HG02870 (cell line): Measurements from ENCODE around the gene TFIP11.

ENCODE experiments used
- ATAC-seq: cut with Tn5 transposase; IDR thresholded peaks from one replicate; pipeline ENCODE4 v1.9.1; 2021; ENCODE audit warnings: mild to moderate bottlenecking, moderate library complexity; ENCODE audit not compliant: unreplicated experiment

The TFIP11 gene

DNA sequence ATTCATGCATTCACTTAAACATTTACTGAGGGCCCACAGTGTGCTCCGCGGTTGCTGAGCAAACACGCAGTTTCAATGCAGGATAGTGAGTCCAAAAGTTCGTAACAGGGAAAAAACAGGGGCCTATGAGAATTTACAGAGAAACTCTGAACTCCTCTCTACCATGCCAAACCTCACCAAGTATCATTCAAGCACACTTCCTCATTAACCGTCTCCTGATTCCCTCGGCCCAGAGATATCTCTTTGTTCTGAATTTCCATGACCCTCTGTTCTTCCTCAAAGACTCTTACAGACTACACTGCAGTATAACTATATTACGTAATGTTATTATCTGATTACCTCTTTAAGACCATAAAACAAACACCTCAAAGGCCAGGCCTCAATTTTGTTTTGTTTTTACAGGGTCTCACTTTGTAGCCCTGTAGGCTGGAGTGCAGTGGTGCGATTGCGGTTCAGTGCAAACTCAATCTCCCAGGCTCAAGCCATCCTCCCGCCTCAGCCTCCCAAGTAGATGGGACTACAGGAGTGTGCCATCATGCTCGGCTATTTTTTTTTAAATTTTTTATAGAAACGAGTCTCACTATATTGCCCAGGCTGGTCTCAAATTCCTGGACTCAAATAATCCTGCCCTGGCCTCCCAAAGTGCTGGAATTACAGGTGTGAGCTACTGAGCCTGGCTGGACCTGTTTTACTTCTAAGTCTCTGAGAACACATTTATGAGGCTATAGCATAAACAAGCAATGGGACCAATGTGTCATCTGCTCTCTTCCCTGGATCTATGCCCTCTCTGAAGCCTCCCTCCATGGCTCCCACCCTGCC, 32.3 kb downstream of the TFIP11 start:
- ATAC-seq = no peak

- ATAC-seq = no peak
Observed at GRCh38 chr22:26479043-26479791, 33.1 kb downstream of the TFIP11 start.

DNA sequence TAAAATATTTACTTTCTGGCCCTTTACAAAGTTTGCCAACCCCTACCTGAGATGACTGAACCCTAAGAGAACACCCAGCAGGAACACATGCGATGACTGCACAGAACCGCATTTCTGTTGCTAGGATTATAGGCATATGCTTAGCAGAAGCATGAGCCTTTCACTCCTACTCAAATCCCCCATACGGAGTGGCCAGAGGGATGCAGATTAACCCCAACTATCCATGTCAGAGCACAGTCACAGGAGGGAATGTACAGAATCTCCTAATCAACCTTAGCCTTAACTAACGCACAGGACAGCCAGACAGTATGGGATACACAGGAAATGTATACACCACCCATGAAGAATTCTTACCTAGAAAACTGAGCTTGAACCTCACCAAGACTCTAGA, 34.9 kb downstream of the TFIP11 start:
- no peak for ATAC-seq

DNA sequence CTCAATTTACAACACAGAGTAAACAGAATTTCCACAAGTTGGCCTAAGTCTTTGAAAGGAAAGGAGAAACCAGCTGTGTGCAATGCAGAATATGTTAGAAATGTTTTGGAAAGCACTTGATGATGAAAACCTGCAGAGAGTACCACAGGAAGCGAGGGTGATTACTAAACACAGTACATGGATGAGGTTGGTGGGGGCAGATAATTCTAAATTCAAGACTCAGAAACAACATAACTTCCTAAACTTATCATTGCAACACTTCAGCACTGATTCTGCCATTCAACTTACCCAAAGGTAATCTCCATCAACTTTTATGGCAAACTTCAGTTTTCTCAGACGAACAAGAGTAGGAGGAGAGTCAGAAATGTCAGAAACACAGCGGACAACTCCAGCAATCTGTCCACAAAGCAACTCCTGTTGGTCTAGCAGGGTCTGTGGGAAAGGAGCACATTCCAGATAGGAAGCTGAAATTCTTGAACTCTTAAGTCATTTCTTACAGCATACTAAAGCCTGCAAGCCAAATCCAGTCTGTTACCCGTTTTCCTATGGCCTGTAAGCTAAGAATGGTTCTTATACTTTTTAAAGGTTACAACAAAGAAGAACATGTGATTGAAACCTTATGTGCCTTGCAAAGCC, 35.5 kb downstream of the TFIP11 start:
- ATAC-seq = no peak

DNA sequence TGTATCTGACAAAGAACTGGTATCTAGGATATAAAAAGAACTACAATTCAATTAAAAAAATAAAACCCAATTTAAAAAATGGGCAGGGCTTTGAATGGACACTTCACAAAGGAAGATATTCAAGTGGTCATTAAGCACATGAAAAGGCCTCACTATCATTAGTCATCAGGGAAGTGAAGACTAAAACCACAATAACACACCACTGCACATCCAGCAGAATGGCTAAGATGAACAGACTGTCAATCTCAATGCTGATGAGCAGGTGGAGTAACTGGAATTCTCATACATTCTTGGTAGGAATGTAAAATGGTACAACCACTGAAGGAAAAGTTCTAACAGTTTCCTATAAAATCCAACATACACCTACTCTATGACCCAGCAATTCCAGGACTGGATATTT, 37.6 kb downstream of the TFIP11 start:
- ATAC-seq = no peak

DNA sequence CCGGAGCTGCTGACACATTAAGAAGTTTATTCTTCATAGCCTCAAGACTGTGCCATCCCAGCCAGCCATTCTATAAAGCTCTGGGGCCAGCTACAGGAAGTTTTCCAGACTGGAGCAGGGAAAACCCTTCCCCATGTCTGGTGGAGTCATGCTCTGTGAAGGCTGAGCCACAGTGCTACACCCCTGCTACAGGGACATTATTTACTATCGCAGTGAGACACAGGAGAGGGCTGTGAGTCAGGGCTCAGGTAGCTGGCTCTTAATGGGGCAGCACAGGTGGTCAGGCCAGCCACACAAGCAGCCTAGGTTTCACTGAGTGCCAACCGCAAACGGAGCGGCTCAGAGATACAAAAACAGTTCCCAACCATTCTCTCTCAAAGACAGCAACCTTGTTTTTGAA, 40.8 kb downstream of the TFIP11 start:
- ATAC-seq = no peak

DNA sequence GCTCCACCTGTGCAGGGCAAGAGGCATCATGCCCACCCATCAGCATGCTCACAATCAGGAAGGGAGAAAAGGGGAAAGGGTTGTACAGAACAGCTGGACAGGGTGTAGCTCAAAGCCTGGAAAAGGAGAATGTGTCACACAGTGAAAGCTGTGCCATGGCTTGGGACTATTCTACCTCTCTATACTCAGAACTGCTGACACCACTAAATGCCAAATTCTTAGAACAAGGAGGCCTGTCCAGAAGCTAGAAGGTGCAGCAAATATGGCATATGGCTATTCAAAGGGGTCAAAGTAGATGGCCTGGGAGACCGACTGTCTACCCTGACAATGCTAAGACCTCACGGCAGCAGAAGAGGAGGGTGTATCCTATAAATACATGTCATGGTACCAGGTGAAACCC, 41.5 kb downstream of the TFIP11 start:
- ATAC-seq = no peak

DNA sequence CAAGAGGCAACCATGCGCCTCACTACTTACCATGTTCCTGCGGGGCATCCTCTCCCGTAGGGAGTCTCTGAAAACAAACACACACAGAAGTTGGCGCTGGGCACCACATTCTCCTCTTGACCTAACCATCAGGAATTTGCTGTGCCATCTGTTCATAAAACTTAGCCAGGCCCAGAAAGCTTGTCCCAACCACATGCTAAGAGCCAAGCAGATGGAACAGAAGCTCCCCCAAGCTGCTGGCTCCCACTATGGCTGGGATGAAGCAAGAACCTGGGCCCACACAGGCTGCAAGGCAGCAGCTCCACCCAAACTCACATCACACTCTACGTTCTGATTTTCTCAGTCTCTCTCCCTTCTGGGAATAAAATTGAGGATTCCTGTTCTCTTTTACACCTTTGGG, 46.1 kb downstream of the TFIP11 start:
- no peak for ATAC-seq

DNA sequence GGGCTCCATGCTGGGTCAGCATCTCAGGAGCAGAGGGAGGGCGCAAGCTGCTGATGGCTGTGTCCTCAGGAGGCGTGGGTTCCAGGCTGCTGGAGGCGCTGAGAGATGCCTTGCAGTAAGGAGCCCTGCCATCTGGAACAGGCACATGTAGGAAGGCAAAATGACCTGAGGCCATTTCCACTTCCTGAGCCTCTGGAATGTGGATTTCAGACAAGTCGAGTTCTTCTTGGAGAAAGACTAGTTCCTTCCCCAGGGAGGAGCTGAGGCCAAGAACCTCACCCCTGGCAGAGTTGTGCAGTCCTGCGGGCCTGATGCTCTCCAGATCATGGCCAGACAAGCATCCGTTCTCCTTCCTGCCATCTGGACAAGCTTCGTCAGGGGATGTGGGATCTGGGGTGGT, 48.0 kb downstream of the TFIP11 start:
- ATAC-seq = no peak

- ATAC-seq = no peak
Observed at GRCh38 chr22:26463688-26464087, 48.6 kb downstream of the TFIP11 start.

DNA sequence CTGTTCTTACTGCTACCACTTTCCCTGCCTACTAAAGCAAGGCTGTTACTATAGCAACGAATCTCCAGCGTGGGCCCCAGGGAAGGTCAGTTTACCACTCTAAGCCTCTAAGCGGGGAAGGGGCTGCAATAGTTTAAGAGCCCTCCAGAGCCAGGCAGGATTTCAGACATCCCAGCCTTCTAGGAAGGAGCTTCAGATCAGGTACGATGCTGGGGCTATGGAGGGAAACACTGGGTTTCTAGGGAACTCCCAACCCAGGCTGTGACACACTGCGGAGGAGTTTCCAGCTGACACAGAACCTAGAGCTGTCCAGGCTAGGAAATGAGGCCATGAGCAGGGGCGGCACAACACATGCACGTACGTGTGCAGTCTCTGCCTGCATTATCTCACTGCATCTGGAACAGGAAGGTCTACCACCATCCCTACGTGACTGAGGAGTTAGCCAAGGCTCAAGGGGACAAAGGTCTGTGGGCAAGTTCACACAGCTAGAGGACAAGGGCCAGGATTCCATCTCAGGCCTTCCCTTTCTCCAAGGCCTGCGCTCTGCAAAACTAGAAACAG, 49.1 kb downstream of the TFIP11 start:
- no peak for ATAC-seq

DNA sequence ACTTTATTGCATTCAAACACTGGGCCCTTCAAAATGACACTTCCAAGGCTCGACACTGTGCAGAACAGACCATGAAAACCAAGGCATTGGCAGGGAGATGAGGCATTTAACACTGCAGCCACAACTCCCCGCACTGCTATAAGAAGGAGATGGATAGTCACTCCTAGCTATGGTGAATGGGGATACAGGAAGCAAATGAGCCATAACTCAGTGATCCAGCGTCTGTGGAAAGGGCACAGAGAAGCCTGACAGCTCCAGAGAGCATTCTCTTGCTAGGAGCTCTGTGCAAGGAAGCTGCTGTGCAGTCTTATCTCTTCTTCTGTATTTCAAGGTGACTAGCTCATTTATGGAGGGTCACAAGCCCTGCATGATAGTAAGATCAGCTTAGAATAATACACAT, 49.6 kb downstream of the TFIP11 start:
- no peak for ATAC-seq

DNA sequence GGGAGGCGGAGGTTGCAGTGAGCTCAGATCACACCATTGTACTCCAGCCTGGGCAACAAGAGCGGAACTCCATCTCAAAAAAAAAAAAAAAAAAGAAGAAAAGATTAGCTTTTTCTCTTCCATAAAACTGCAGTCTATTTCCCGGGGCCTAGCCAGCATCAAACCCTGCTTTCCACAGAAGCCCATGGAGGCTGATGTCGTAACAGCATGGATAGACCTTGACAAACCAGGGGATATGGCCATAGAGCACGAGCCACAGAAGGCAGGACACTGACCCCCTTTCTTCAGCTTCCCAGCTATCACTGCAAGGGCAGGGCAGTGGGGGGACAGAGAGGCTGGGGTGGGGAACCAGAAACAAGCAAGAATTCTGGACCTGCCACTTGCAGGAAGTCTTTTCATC, 50.2 kb downstream of the TFIP11 start:
- no peak for ATAC-seq

- ATAC-seq = no peak
Observed at GRCh38 chr22:26461188-26461810, 51.0 kb downstream of the TFIP11 start.

GRCh38 chr22:26460202-26460601, 52.1 kb downstream of the TFIP11 start:
- ATAC-seq = no peak

DNA sequence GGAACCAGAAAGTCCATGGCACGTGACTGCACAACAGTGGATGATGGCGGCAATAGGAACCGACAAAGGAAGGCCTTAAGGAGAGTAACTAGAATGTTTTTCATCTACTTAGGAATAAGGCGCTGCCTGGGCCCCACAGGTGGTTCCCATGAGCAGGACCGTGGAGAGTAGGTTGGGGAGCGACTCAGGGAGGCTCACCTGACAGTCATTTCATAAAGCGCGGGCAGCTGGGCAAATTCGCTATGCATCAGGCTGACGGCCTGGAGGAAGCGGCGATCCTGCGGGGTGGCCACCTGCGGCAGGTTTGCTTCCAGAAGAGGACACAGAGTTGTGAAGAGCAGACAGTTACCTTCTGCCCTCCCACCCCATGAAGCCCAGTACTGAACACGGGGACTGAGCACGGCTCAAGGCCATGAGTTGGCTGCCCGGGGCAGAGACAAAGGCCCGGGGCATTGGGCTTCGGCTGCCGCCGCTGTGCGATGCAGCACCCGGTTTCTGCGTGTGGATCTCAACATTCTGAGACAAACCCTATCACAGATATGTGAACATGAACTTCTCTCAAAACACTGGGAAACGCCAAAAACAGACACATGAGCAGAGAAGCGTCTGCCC, 54.5 kb downstream of the TFIP11 start:
- ATAC-seq = no peak

DNA sequence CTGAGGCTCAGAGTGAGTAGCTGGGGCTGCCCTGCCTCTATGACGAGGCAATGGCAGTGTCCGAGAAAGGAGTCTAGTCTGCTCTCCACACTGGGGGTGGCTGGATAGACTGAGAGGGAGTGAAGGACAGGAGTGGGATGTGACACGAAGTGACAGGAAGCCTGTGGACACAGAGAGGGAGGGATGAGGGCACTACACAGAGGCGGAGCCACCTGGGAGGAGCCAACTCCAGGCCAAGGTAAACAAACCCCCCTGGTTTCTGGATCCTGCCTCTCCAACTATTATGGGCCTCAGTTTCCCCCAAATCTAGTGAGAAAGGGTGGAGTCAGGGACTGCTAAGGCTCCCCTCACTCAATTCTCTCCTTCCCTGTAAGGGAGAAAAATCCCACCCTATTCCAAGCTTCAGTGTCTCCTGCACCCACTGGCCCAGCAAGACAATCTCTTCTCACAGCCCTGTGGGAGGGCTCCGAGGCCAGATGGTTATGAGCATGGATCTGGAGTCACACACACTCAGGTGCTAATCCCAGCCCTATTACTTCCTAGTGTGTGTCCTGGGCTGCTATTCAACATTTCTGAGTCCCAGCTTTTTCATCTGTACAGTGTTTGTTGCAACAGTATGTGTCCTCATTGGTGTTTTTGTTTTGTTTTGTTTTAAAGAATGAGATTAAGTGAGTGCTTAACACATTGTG, 58.3 kb downstream of the TFIP11 start:
- ATAC-seq = no peak

DNA sequence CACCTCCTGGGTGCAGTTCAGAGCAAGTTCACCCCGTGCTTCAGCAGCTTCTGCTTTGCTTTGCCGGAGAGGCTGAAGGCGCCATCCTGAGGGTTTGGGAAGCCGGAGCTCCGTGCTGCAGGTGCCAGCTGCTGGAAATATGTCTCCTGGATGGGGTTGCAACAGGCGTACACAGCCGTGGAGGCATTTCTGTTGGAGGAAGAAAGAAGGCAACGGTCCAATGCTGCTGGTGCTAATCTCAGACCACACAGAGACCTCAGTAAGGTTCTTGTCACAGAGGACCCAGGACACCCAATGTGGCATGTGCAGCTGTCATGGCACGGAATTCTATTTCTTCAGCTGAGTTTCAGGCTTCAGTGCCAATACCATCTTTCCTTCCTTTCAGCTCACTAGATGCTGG, 59.1 kb downstream of the TFIP11 start:
- ATAC-seq = no peak

DNA sequence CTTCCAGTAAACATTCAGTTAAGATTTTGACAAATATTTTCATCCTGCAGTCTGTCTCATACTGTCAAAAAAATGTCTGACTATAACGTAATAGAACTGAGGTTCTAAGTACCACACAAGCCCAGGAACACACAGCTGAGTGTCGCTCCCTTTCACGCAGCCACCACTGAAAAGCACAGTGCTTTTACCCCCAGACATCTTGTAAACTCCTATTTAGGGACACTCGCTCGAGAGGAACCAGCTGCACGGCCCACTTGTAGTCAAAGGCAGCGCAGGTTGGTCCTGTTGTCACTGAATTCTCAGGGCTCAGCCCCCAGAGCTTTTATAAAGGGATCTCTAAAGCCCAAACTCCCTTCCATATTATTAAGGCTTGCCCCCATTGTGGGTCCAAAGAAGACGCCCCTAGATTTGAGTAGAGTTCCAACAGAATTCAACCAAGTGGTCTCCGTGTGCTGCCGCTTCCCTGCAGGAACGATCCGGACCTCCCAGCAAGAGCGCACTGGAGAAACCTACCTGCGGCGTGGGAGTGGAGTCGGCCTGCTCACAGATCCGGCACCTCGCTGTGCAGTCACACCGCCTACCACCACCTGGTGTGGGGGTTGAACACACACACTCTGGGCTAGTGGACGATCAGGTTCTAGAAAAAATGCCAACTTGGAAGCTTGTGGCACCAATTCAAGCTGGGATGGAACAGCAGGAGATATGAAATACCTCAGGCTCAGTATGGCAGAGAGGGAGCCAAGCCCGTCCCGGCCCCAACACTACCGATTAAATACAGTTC, 59.8 kb downstream of the TFIP11 start:
- no peak for ATAC-seq
